ENCODE data around the gene KIF12. TPM values are rescaled to one million over a fixed set of nuclear protein-coding genes. Genes with fewer than 3 reads are reported as not detected.

Gene KIF12
- total and polyA plus RNA-seq, 2 experiments from 2014 or later, result 4.2 to 4.3 TPM

DNA sequence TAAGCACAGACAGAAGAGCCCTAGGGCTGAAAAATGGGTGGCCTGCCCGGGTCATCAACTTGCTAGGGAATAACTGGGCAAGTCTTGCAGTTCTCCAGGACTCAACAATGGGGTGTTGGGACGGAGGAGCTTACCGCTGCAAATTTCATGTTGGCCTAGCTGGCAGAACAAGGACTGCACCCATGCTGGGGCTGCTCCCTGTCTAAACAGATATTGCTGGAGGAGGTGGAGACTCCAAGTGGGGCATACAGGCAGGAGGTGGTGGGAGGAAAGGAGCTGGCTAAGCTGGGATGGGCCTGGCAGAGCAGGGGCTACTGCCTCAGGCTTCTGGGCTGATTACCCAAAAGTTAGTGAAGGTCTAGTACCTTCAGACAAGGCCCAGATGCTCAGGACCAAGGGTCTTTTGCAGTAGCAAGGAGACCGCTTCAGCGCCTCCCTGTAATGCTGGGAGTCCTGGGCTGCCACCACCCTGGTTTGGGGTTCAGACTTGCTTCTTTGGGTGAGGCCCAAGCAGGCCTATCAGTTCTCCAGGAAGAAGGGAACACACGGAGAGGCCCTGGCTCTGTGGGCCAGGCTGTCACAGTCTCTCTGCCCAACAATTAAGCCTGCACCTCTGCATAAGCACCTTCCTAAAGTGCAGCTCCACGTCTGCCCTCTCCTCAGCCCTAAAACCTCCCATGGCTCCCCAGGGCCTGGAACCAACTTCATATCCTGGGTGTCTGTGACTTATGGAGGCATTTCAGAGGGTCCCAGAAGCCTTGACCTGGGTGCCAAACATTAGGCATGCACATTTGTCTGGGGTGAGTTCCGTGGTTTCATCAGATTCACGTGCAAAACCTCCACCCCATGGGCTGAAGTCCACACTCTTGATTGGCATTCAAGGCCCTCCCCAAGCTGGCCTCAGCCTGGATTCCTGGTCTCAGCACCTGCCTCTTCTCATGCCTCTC is 24.2 kb upstream of the KIF12 start (continued):
- TF ChIP-seq, protein P1, sequence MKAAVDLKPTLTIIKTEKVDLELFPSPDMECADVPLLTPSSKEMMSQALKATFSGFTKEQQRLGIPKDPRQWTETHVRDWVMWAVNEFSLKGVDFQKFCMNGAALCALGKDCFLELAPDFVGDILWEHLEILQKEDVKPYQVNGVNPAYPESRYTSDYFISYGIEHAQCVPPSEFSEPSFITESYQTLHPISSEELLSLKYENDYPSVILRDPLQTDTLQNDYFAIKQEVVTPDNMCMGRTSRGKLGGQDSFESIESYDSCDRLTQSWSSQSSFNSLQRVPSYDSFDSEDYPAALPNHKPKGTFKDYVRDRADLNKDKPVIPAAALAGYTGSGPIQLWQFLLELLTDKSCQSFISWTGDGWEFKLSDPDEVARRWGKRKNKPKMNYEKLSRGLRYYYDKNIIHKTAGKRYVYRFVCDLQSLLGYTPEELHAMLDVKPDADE (IDR thresholded peaks at IDR 0.05), result no peak
- no peak for TF ChIP-seq EZH2phosphoT487 (IDR thresholded peaks at IDR 0.05; ENCODE audit: unreplicated experiment)
- no peak for TF ChIP-seq EZH2 (IDR thresholded peaks at IDR 0.05; ENCODE audit: low read depth, unreplicated experiment)

DNA sequence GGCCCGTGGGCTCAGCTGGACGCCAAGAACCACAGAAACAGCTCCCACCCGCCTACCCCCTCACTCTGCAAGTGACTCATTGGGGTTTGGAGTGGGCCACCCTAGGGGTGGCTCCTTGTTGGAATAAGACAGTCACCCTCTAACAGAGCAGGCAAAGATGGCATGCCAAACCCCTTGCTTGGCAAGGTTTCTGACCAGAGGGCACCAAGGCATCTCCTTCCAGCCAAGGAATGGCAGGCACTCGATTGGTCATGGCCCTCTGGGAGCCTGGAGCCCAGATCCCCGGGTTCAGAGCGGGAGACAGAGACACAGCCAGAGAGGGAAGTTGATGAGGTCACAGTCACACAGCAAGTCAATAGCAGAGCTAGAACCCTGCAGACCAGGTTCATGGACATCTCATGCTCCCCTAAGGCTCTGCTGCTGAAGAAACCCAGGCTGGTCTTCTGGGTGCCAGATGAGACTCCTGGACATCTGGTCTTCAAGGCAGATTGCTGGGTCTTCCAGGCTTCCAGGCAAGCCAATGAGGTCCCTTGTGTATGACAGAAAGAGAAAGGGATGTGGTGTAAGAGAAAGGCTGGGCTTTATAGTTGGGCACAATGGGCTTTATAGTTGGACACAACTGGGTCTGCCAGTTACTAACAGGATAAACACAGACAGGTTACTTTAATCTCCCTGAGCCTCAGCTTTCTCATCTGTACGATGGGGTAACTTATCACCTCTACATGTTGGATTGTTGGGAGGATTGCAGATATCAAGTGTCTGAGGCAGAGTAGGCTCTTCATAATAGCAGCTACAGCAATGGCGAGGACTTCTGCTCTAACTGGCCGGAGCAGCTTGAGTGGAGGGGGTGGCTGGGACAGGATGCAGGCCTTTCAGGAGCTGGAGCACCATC is 23.3 kb upstream of the KIF12 start:
- ATAC-seq (no peak), DNase-seq (ENCODE audit: low spot score) (no peak)
- H3K9me2 ChIP-seq (ENCODE audit: insufficient read depth), result no peaks in the 10 kb centered on the region
- peaks cover 10% of the 10 kb centered on the region for H3K27me3 Mint-ChIP-seq (ENCODE audit: insufficient read depth, low read depth, poor library complexity)
- no peak overlapping the region for H3K4me3 ChIP-seq
- H3K79me2 ChIP-seq (replicated peaks; ENCODE audit: insufficient read depth), result no peaks in the 10 kb centered on the region
- TF ChIP-seq POLR2AphosphoS5 (IDR thresholded peaks at IDR 0.05; ENCODE audit: low read depth) (no peak), ZNF331 (CRISPR knock-in tag; IDR thresholded peaks at IDR 0.05; ENCODE audit: low read depth) (no peak)
- TF ChIP-seq, protein P2, sequence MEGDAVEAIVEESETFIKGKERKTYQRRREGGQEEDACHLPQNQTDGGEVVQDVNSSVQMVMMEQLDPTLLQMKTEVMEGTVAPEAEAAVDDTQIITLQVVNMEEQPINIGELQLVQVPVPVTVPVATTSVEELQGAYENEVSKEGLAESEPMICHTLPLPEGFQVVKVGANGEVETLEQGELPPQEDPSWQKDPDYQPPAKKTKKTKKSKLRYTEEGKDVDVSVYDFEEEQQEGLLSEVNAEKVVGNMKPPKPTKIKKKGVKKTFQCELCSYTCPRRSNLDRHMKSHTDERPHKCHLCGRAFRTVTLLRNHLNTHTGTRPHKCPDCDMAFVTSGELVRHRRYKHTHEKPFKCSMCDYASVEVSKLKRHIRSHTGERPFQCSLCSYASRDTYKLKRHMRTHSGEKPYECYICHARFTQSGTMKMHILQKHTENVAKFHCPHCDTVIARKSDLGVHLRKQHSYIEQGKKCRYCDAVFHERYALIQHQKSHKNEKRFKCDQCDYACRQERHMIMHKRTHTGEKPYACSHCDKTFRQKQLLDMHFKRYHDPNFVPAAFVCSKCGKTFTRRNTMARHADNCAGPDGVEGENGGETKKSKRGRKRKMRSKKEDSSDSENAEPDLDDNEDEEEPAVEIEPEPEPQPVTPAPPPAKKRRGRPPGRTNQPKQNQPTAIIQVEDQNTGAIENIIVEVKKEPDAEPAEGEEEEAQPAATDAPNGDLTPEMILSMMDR (conservative IDR thresholded peaks at IDR 0.05; ENCODE audit: low read depth in 2 of 2), result no peak
- H3K4me1 Mint-ChIP-seq, result peaks cover 11% of the 10 kb centered on the region
- H3K4me1 ChIP-seq (ENCODE audit: insufficient read depth), result no peaks in the 10 kb centered on the region
- no peak overlapping the region for H3K4me3 Mint-ChIP-seq
- no peaks in the 10 kb centered on the region for H3F3A ChIP-seq (replicated peaks; ENCODE audit: low read depth)
- no peak overlapping the region for H3K27ac ChIP-seq (ENCODE audit: low read depth)
- no peak overlapping the region for H3K4me2 ChIP-seq
- no peak overlapping the region for H3K27ac Mint-ChIP-seq
- H4K20me1 ChIP-seq (replicated peaks; ENCODE audit: insufficient read depth), result no peaks in the 10 kb centered on the region
- no peaks in the 10 kb centered on the region for H3K9me3 Mint-ChIP-seq
- H3K27me3 ChIP-seq (ENCODE audit: insufficient read depth), result no peaks in the 10 kb centered on the region
- no peaks in the 10 kb centered on the region; the same call in 2 of the 3 replicates for H3K36me3 Mint-ChIP-seq (ENCODE audit: low read depth)
- H2AFZ ChIP-seq, result no peak overlapping the region
- no peaks in the 10 kb centered on the region for H3K36me3 ChIP-seq (ENCODE audit: insufficient read depth)
